RKO (cell line): ENCODE data around the gene KMT2D.

ENCODE experiments used
- DNase-seq: peaks from one replicate; pipeline ENCODE4 v3.0.0-alpha.2; 2016; ENCODE audit warnings: low spot score

Gene KMT2D, protein sequence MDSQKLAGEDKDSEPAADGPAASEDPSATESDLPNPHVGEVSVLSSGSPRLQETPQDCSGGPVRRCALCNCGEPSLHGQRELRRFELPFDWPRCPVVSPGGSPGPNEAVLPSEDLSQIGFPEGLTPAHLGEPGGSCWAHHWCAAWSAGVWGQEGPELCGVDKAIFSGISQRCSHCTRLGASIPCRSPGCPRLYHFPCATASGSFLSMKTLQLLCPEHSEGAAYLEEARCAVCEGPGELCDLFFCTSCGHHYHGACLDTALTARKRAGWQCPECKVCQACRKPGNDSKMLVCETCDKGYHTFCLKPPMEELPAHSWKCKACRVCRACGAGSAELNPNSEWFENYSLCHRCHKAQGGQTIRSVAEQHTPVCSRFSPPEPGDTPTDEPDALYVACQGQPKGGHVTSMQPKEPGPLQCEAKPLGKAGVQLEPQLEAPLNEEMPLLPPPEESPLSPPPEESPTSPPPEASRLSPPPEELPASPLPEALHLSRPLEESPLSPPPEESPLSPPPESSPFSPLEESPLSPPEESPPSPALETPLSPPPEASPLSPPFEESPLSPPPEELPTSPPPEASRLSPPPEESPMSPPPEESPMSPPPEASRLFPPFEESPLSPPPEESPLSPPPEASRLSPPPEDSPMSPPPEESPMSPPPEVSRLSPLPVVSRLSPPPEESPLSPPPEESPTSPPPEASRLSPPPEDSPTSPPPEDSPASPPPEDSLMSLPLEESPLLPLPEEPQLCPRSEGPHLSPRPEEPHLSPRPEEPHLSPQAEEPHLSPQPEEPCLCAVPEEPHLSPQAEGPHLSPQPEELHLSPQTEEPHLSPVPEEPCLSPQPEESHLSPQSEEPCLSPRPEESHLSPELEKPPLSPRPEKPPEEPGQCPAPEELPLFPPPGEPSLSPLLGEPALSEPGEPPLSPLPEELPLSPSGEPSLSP (N-terminal part only)

DNA sequence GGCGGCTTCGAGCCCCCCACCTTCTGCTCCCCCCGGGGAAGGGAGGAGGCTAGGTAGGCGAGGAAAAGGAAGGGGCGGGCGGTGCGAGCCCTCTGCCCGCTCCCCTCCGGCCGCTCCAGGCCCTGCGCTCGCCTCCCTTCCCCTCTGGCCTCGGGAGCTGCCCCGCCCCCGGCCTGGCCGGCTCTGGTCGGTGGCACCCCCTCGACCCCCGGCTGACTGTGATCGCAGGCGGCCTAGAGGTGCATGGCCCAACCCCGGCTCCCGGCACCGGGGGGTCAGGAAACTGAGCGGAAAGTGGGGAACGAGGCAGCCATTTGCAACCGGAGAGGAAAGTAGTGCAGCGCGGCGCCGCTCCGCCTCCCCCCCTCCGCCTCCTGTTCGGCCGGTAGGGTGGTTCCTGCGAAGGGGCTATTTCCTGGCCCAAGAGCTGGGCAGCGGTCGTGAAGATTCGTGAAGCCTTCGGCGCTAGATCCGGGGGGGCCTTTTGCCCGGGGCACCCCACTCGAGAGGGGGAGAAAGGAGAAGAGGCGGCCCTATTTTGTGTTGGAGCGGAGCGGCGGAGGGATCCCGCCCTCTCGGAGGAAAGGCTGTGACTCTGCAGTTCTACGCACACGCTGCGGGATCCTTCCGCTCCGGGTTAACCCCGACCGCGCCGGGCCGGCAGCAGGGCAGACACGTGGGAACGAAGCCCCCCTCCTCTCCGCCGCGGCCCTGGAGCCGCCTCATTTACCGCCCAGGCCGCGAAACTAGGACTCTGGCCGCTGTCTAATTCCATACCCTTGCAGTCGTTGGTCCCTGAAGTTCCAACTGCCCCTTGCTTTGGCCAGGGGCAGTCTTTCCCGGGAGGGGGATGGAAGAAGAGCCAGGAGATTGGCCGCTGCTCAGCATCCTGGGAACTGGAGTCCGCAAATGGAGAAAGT lies at the start of gene KMT2D:
KMT2D (minus strand) TSS at position 558 of the 920 bp plus-strand sequence. CDS start 5,470 bp downstream, outside the sequence.
- DNase-seq: peak; percentile 94

DNA sequence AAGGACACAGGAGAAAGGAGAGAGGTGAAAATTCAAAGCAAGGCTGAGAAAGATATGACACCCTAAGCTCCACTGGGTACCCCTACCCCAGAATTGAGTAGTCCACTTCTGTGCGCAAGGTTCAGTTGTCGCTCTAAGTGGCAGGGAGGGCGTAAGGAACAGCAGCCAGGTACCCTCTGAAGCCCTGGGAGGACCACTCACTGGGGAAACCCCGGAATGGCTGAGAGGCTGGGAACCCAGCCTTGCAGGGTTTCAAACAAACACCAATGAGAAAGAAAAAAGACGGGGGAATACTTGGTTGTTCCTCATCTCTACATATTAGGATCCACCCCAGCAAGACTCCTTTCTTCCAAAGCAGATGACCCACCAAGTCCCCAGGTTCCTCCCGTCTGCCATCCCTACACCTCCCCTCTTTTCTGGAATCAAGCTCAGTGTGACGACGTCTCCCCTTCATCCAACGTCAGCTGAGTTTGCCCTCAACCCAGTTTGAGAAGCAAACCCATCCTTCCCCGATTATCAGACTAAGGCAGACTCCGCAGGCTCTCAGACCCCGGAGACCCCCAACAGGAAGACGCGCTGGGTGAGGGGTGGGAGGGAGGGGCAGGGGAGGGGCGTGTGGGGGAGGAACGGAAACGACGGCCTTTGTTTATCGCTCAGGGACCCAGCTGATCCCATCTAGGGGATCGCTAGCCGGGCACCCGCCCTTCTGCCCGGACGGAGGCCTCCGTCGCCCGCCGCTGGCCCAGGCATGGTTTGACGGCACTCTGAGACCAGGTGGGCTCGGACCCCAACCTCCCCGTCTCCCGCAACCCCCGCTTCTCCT lies 49.3 kb upstream of the KMT2D start:
- no peak for DNase-seq

DNA sequence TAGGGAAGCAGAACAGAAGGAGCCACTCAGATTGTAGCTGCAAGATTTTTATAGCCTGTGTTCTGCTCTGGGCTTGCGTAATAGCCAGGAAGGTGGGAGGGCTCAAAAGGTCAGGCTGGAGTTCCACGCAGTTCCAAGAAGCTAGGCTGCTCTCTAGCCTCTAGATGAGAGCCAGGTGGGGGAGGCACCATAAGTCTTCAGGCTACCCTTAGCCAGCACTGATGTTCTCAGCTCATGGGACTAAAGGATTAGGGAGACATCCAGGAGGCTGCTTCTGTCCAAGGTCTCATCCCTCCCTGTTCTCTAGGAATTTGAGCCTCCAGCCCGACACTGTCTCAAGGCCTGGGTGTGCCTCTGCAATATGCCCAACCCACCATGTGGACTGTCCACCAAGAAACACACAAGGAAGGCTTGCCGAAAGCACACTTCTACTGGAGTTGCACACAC lies 48.4 kb upstream of the KMT2D start:
- DNase-seq: no peak

DNA sequence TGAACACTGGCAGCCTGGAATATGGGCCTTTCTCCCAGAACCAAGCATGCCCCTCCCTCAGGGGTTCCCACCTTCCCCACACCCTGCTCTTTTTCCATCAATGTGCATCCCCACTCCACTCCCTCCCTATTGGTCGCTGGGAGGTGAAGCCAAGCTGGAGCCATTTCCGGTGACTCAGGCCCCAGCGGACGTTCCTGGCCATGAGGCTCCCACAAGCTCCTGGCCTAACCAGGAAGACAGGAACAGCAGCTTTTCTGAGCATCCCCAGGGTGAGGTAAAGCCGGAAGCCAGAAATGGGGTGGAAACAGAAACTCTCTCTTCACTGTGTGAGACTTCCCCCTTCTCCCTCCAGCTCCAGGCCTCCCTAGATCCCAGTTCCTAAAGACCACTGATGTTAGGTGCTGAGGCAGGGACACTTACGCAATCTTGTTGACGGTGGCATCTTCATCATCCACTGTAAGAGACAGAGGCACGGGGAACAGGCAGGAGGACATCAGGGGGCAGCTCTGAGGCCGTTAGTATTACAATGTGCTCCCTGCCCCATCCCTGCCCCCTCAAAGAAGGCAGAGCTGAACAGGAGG lies 45.0 kb upstream of the KMT2D start:
- DNase-seq: no peak

DNA sequence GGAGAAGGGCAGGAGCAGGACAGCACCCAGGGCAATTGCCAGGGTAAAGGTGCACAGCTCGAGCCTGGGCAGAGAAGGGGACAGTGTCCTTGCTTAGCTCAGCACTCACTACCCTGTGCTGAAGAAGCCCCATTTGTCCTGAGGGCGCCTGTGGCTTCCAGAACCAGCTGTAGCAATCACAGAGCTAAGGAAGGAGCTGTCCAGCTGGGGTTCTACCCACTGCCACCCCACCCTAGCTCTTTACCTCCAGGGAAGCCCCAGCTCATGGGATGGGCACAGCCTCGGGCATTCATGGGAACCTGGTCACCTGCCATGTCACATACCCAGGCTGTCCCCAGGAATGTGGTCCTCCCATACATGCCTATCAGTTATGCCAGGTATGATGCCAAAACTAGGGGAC lies 44.2 kb upstream of the KMT2D start:
- DNase-seq: no peak

DNA sequence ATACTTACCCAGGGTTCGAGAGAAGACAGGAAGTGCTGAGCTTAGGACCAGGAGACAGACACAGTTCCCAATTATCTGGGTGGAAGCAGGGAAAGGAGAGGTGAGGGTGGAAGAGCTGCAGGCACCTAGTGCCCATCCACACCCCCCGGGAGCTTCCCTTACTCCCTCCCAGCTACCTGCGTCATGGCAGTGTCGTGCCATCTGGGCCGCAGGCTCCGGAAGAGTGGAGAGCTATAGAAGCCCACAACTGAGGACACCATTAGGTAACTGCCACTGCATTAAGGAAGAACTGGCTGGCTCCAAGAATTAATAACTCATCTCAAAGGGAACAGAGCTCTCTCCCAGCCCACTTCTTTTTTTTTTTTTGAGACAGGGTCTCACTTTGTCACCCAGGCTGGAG lies 39.8 kb upstream of the KMT2D start:
- DNase-seq: no peak

DNA sequence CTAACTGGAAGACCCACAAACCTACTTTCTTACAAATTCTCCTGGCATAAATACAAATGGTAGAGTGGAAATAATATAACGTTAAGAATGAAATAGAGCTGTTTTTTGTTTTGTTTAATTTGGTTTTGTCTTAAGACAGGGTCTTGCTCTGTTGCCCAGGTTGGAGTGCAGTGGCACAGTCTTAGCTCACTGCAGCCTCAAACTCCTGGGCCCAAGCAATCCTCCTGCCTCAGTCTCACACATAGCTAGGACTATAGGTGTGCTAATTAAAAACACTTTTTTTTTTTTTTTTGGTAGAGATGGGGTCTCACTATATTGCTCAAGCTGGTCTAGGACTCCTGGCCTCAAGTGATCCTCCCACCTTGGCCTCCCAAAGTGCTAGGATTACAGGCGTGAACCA lies 38.1 kb upstream of the KMT2D start:
- no peak for DNase-seq

DNA sequence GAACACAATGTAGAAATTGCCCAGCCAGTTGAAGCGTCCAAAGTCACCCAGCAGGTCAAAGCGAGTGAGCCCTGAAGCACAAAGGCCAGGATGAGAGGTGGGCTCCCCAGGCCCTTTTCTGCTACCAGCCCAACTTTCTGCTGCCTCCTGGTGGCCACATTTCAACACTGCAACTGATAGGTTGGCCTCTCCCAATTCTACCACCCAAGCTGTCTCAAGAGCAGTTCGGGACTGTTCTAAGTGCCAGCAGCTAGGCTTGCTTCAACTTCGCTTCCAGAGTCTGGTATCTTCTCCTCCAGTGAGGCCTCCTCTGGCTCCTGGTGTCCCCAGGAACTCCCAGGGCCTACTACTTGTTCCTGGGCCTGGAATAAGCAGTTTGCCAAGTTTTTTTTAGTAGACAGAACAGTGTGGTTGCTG lies 37.4 kb upstream of the KMT2D start:
- no peak for DNase-seq

DNA sequence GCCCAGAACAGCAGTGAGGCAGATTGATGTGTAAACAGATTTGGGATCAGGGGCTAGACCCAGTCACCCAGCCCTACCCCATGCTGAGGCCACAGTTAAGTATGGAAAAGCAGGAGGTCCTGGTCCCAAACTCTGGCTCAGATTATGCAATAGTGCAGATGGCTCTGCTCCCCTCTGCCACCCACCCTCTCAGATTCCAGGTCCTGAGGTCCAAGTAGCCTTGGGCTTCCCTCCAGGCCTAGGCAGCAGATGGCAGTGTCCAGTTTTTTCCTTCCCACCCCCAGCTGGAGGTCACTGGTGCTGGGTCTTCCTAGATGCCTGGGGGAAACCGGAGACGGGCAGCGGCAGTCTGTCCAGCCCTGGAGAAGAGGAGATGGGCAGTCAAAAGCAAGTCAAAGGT lies 36.8 kb upstream of the KMT2D start:
- no peak for DNase-seq

DNA sequence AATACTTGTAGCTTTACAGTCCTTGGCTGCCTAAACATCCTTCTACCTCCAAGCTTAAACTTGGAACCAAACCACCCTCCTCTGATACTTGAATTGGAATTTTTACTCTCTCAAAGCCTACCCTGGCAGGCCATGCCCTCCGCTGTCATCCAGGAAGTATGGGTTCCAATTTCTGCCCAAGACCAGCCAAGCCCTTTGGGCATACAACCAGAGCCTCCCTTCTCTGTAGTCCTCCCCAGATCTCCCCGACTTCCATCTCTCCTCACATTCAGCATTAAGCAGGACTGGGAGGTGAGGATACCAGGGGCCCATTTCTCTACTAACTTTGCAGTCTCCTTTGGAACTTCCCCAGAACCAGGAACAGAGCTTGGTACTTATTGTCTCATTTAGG lies 34.4 kb upstream of the KMT2D start:
- DNase-seq: no peak

DNA sequence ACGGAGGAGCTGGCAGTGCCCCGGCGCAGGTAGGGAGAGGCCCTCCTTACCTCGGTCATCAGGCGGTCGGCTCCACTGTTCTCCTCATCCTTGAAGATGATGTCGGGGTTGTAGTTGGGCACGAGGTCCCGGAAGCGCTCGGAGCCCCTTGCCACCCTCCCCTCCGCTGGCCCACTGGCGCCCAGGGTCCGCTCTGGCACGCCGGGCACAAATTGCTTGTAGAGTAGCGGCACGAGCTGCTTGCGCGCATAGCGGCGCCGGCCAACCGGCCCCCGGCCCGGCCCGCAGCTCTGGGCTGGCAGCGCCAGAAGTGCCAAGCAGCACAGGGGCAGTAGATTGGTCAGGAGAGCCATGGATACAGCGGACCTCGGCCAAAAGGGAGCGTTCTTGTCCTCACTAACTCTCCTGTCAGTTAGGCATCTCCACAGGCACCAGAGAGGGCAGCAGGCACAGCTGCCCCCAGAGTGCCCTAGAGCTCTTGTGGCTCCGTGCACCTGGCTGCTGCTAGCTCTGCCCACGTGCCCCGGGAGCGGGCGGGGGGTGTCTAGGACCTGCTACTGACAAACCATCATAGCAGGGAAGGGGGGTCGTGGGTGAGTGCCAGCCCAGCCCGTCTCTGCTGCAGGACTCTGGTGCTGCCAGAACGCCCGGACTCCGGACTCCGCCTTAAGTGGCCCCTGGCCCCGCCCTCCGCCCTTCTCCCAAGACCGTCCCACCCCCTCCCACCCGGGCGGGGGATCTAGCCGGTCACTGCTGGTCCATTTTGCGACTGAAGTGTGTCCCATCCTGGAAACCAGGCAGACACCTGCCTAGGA lies 33.8 kb upstream of the KMT2D start, which contains the start of gene DHH:
DHH (minus strand) TSS at position 642 of the 815 bp plus-strand sequence; CDS start at position 353, 289 bp downstream.
- no peak for DNase-seq

DNA sequence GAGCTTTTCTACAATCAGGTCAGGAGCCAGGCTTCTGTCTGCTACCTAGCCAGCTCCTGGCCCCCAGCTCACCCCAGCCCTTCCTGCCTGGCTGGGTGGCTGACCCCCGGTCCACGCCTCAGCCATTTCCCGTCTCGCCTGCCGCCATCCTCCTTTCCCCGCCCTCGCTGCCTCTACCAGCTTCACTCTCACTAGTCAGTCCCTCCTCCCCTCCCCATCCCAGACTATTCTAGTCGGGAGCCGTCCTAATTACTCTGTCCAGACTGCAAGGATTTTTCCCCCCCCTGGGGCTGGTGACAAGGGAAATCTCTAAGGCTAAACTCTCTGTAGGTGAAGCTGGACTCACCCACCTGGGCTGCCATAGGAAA lies 33.2 kb upstream of the KMT2D start:
- DNase-seq: no peak

DNA sequence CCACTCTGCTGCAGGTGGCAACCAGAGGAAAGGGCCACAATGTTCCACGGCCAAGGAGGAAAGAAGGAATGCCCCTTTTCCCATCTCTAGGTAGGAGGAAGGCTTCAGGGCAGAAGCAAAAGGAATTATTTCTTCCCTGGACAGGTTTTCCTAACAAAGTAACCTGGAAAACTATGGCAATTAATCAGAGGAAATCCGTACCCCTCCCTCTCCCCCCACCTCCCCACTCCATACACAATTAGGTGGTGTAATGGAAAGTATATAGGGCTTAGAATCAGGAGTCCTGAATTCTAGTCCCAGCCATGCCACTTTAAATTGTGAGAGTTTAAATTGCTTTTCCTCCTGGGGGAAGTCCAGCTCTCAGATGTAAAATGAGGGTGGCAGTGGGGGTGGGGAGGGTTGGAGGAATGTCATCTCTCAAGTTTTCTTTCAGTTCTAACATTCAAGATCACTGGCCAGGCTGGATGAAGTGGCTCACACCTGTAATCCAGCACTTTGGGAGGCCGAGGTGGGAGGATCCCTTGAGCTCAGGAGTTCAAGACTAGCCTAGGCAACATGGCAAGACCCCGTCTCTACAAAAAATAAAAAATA lies 32.3 kb upstream of the KMT2D start:
- no peak for DNase-seq

DNA sequence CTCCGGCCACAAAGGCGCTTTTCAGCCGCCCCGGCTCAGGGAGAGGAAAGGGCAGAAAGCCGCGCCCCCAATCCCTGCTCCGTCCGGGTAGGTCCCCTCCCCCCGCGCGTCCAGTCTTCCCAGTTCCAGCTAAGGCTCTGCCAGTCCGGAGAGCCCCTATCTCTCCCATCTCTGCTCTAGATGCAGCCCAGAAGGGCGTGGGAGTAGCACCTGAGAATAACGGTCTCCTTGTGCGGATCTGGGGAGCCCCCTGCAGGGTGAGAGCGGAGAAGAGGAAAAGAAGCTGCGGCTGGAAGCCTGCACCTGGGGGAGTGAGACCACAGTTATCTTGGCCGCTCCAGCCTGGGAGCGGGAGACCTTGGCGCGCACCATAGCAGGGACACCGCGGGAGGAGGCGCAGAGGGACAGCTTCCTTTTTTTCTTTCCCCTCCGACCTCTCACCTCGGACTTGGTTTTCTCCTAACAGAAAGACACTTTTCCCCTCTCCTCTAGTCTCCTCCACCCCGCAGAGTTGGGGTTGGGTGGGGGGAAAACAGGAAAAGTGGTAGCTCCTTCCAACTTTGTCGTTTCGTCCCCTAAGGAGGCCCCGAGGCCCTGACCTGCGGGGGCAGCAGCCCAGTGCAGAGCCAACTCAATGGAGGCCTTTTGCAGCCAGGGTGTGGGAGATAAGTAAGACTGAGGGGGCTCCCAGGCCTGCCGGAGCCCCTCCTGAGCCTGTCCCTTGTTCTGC lies 31.7 kb upstream of the KMT2D start:
- no peak for DNase-seq

DNA sequence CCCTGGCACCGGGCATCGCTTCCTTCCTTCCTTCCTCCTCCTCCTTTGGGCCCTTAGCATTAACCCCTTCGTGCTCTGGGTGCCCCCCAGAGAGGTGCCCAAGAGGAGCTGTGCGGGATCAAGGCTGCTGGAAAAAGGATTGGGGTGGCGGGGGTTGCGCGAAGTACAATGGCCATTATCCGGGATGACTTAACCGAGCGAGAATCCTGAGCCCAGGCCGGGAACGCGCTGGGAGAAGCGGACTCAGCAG lies 31.2 kb upstream of the KMT2D start:
- DNase-seq: no peak

DNA sequence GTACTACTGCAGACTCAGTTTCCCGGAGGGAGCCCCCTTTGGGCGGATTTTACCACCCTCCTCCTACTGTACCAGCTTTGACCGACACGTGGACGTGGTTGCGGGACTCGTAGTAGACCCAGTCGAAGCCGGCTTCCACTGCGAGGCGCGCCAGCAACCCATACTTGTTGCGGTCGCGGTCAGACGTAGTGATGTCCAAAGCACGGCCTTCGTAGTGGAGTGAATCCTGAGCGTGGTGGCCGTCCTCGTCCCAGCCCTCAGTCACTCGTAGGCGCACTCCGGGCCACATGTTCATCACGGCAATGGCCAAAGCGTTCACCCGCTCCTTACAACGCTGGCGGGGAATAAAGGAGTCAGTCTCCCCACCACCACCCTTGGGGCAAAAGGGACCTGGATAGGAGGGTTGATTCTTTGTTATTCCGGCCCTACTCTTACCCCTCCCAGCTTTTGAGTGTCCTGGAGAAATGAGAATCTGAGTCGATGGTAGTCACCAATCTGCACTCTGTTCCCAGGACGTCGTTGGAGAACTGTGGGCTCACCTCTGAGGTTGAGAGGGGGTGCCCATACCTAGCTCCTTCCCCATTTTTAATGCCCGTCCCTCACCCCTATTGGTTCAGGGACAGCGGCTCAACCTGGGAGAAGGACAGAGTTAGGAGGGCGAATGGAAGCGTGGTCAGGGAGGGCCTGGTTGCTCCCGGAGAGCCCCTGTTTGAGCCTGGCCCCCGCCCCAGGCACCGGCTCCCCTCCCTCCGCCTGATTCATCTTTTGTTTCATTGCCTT lies 30.7 kb upstream of the KMT2D start:
- DNase-seq: no peak

DNA sequence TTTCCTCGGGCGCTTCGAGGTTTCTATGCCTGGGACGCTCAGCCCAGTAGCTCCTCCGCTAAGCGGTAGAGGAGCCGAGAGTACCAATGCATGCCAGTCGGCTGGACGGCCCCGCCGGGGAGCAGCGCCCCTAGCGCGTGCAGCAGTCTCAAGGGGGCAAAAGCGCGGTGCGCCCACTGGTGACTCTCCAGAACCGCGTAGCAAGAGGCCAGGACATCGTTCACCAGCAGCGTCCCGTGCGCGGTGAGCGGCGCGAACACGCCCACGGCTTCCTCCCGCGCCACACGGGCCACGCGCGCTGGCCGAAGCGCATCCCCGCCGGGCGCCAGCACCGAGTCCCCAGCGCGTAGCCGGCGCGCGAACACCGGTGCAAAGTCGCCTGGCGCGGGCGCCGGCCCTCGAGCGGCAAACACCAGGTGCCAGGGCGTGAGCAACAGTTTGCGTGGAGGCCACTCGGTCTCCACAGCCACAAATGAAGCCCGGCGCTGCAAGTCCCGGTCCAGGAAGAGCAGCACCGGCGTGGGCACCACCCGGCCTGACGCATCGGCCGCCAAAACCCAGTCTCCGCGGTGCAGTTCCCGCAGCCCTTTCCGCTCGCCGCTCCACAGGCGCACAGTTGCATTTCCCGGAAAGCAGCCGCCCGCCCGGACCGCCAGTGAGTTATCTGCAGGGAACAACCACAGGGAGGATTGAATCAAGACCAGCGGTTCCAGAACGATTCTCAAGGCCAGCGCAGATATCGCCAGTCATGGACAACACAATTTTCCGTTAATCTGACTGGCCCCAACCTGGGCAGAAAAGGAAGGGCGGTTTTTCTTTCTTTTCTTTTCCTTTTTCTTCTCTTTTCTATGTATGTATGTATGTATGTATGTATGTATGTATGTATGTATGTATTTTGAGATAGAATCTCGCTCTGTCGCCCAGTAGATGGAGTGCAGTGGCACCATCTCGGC lies 29.5 kb upstream of the KMT2D start:
- DNase-seq: no peak
